ENCODE results near the gene AARSD1.
"Not testable (repeated sequence)": the region's sequence is repeated elsewhere in the genome, so short reads cannot be mapped to it uniquely, and the experiment has no call there.

AARSD1 gene

GRCh38 chr17:42982266-42982665 lies 18.0 kb upstream of the AARSD1 start:
- DNase-seq (ENCODE audit: low read depth in 1 of 2, low spot score in 1 of 2): no peak

GRCh38 chr17:42980766-42981397 lies 16.6 kb upstream of the AARSD1 start:
- peak in 1 of 2 donors; percentile 37 for DNase-seq (ENCODE audit: low read depth in 1 of 2, low spot score in 1 of 2)

GRCh38 chr17:42980274-42980765 lies 16.1 kb upstream of the AARSD1 start, which contains the start of gene RUNDC1:
TSS of gene RUNDC1 (plus strand) at chr17:42980565. CDS start at chr17:42980577, 12 bp downstream.
- peak; percentile 87 to 90 for DNase-seq (ENCODE audit: low read depth in 1 of 2, low spot score in 1 of 2)

DNA sequence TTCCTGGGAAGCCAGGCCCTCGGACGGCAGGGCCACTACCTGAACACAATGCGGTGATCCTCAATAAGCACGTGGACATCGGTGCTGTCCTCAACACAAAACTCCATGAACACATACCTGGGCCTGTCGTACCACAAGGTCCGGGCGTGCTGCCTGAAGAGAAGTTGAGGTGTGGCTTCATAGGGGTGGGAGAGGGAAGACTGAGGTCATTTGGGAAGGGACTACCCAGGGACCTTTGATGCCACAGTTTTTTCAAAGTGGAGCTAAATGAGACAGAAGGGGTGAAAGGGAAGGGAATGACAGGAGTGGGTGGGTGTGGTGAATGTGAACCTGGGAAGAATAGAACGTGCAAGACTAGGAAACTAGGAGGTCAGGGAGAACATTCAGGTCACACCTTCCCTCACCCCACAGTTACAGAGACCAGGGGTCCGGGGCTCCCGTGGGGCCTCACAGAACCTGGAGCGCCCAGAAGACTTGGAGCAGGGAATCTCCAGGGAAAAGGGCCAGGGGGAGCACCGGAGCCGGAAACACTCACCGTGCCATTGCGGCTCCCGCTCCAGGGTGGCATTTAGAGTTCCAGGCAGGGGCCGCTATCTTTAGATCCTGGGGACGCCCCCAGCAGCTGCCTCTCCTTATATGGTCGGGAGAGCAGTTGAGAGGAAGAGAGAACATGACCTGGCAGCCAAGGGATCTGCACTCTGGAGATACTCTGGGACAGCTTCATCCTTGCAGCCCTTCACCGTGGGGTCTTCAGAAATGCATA lies 15.4 kb upstream of the AARSD1 start, which contains the start of gene PTGES3L:
Gene PTGES3L, minus strand, starts transcription at position 570 of the 763 bp plus-strand sequence. Its CDS starts 27 bp downstream, at position 543.
- DNase-seq (ENCODE audit: low read depth in 1 of 2, low spot score in 1 of 2): no peak

- not testable (repeated sequence) for DNase-seq (ENCODE audit: low read depth in 1 of 2, low spot score in 1 of 2)
These were observed 11.4 kb upstream of the AARSD1 start for GRCh38 chr17:42975701-42976100.

- DNase-seq (ENCODE audit: low read depth in 1 of 2, low spot score in 1 of 2): no peak
These were observed 11.0 kb upstream of the AARSD1 start for GRCh38 chr17:42975265-42975664.

DNA sequence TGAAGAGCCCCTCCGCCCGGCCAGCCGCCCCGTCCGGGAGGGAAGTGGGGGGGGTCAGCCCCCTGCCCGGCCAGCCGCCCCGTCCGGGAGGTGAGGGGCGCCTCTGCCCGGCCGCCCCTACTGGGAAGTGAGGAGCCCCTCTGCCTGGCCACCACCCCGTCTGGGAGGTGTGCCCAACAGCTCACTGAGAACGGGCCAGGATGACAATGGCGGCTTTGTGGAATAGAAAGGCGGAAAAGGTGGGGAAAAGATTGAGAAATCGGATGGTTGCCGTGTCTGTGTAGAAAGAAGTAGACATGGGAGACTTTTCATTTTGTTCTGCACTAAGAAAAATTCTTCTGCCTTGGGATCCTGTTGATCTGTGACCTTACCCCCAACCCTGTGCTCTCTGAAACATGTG lies 9.1 kb upstream of the AARSD1 start:
- not testable (repeated sequence) for DNase-seq (ENCODE audit: low read depth in 1 of 2, low spot score in 1 of 2)

DNA sequence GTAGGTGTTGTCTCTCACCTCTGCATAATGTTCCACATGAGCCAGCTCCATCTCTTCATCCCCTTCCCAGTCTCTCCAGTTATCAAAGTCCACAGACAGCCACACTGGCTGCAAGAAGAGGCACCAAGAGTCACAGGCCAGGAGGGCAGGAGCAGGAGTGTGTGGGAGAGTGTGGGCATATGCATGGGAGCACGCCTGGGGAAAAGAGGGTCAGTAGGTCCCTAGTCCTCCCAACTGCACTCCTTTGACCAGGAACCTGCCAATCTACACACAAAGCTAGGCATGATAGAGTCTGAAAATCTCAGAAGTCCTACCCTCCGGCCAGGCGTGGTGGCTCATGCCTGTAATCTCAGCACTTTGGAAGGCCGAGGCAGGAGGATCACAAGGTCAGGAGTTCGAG lies 7.3 kb upstream of the AARSD1 start:
- no peak for DNase-seq (ENCODE audit: low read depth in 1 of 2, low spot score in 1 of 2)

DNA sequence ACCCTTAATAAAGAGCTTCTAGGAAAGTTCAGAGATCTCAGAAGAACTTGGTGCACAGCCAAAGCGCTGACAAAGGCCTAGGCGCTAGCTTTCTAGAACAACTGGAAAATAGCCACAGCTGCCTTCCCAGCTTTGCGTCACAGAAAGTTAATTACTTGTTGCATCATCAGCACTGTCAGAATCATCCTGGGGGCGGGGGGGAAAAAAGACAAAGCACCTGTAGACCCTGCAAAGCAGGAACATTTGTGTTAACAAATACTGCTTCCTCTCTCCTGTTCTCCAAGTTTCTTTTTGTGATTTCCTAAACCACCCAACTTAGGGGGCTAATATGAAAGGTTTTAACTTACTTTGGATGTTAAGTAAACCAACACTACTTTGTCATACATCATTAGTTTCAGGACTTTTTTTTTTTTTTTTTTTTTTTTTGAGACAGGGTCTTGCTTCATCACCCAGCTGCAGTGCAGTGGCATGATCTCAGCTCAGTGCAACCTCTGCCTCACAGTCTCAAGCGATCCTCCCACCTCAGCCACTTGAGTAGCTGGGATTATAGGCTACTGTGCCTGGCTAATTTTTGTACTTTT lies 4.8 kb upstream of the AARSD1 start:
- DNase-seq (ENCODE audit: low read depth in 1 of 2, low spot score in 1 of 2): no peak

DNA sequence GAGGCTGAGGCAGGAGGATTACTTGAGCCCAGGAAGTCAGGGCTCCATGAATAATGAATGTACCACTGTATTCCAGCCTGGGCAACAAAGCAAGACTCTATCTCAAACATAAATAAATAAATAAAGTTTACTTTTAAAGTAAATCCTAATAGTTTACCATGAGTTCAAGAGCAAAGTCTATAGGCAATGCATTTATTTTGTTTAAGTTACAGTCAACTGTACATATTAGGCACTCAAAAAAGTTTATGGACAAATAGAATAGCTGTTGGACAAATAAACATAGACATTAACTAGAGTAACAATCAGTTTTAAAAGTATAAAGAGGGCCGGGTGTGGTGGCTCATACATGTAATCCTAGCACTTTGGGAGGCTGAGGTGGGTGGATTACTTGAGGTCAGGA lies 3.7 kb upstream of the AARSD1 start:
- DNase-seq (ENCODE audit: low read depth in 1 of 2, low spot score in 1 of 2): no peak

DNA sequence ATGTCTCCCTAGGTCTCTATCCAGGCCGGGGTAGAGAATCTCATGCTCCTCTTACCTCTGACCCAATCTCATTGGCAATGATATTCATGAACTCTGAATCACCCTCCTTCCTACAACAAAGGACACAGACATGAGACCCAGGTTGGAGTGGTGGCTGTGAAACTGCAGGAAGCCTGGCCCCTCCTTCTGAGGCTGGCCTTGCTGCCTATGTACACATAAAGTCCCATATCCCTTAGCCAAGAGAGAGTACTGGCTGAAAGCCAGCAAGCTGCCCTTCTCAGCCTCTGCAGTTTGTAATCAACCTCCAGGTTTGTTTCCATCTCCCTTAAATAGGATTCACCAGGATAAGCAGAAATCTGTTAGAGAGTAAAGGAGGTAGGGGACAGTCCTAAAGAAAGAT lies 10.6 kb downstream of the AARSD1 start:
- no peak for DNase-seq (ENCODE audit: low read depth in 1 of 2, low spot score in 1 of 2)

GRCh38 chr17:42950044-42950783 lies 14.0 kb downstream of the AARSD1 start:
- DNase-seq (ENCODE audit: low read depth in 1 of 2, low spot score in 1 of 2): no peak

DNA sequence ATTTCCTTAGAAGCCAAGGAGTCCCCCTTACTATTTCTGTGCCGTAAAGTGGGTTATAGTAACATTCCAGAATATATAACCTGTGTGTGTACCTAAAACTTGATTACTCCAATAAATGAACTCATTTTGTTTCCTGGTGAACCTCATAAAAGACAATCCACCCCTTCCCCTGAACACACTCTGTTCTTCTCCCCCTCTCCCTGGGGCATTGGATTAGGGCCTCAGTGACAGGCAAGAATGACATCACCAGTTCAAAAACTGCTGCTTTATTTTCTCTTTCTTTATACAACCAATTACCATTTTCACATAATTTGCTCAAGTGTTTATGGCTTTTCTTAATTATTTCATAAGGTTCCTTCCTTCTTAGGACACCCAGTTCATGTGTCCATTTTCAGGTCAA lies 17.4 kb downstream of the AARSD1 start:
- no peak for DNase-seq (ENCODE audit: low read depth in 1 of 2, low spot score in 1 of 2)

GRCh38 chr17:42944211-42944610 lies 20.0 kb downstream of the AARSD1 start:
- DNase-seq (ENCODE audit: low read depth in 1 of 2, low spot score in 1 of 2): no peak

DNA sequence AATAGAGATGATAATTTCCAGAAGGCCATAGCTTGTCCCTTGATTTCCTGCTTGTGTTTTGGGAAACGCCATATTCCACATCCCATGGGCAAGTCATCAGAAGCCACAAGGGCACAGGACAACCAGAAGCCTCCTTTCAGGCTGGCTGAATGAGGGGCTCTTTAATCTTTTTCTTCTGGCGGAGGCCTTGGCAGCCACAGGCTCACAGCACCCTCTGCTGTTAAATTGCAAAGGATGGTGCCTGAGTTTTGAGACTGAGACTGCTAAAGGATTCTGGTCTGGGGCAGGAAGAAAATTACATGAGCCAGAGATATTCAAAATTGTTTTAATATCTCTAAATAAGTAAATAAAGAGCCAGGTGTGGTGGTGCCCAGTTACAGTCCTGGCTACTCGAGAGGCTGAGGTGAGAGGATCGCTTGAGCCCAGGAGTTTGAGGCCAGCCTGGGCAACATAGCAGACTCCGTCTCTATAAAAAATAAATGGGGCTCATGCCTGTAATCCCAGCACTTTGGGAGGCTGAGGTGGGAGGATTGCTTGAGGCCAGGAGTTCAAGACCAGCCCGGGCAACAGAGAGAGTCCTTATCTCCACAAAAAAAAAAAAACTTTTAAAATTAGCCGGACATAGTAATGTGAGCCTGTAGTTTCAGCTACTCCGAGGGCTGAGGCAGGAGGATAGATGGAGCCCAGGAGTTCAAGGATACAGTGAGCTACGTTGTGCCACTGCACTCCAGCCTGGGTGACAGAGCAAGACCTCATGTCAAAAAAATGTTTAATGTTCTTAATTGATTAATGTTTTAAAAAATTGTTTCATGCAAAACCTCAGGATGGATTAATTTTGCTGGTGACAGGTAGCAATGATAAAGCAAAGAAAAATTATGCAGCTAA lies 26.3 kb downstream of the AARSD1 start:
- DNase-seq (ENCODE audit: low read depth in 1 of 2, low spot score in 1 of 2): no peak

DNA sequence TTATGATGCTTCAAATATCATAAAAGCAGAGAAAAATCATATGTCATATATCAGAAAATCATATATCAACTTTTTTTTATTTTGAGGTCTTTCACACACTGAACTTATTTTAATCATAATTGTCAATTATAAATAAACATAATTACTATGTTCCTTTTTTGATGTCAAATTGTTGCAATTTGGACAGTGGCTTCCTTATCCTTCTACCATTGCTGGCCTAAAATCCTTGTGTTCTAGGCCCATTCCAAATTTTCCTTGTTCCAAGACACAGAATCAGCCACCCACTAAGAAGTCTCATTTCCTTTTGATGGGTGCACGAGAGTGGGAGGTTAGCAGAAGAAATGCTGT lies 34.8 kb downstream of the AARSD1 start:
- no peak for DNase-seq (ENCODE audit: low read depth in 1 of 2, low spot score in 1 of 2)

- DNase-seq (ENCODE audit: low read depth in 1 of 2, low spot score in 1 of 2): peak in 1 of 2 donors; percentile 2
These were observed 35.3 kb downstream of the AARSD1 start for GRCh38 chr17:42928714-42929496.

DNA sequence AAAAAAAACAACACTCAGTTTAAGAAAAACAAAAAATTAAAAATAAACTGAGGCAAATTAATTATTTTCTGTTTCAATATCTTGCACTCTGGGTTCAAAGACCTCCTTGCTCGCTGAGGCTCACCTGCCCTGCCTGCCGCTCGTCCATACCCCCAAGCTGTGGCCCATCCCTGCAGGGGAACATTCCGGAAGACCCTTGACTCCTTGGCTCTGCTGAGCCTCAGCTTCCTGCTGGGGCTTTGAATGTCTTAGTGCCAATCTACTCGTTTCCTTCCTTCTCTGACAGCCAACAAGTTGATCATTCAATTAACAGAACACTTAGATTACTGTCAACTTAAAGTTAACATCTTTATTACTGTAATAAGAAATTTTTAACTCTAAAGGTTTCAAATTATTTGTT lies 39.4 kb downstream of the AARSD1 start:
- DNase-seq (ENCODE audit: low read depth in 1 of 2, low spot score in 1 of 2): no peak

GRCh38 chr17:42923472-42923871 lies 40.8 kb downstream of the AARSD1 start:
- not testable (repeated sequence) for DNase-seq (ENCODE audit: low read depth in 1 of 2, low spot score in 1 of 2)

DNA sequence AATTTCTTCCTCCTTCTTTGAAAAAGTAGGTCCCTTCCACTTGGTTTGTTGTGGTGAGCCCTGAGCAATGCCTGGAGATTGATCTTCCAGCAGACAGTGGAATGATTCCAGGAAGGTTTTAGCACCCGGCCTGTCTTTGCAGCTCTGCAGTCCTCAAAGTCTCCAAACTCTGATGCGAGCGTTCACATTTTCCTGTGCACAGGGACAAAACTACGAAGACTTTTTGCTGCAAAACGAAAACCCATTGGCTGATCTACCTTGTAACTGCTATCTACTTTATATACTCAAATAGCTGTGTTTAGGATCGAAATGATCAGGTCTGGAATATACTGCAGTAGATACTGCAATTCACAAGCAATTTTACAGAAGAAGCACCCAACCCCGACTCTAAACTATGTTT lies 42.0 kb downstream of the AARSD1 start:
- no peak for DNase-seq (ENCODE audit: low read depth in 1 of 2, low spot score in 1 of 2)

Data from stimulated activated CD4-positive, alpha-beta T cell treated with anti-CD3 and anti-CD28 coated beads, Interleukin-15, amount 100 ng/mL, for 1 hour (primary cell).